Anterior cingulate cortex (tissue), 58 donors: ENCODE measurements around the gene PON2.

Experiments
- DNase-seq, 58 donors: peaks; one replicate each; lab custom pipeline; 2025; lab: John Stamatoyannopoulos, UW

Gene PON2

GRCh38 chr7:95454438-95455045, 19.7 kb upstream of the PON2 start:
- DNase-seq, result no peak

GRCh38 chr7:95446618-95447017, 11.8 kb upstream of the PON2 start:
- DNase-seq, result no peak

GRCh38 chr7:95444796-95445195, 10.0 kb upstream of the PON2 start:
- no peak for DNase-seq

GRCh38 chr7:95441042-95441823, 6.4 kb upstream of the PON2 start:
- no peak for DNase-seq

GRCh38 chr7:95440394-95441038, 5.7 kb upstream of the PON2 start:
- no peak for DNase-seq

- no peak for DNase-seq
These were observed 1.6 kb upstream of the PON2 start for GRCh38 chr7:95436407-95436806.

GRCh38 chr7:95435422-95435780, 573 bp upstream of the PON2 start:
- DNase-seq, result peak in 3 of 58 donors; percentile 0 to 18 (median 1)

GRCh38 chr7:95433952-95434556, 774 bp downstream of the PON2 start:
- DNase-seq, result no peak

- DNase-seq, result no peak
These were observed 1.7 kb downstream of the PON2 start for GRCh38 chr7:95433129-95433528.

GRCh38 chr7:95432606-95433005, 2.2 kb downstream of the PON2 start:
- no peak for DNase-seq

GRCh38 chr7:95430864-95431263, 4.0 kb downstream of the PON2 start:
- DNase-seq, result no peak

- DNase-seq, result no peak
These were observed 5.4 kb downstream of the PON2 start for GRCh38 chr7:95429241-95429990.

- no peak for DNase-seq
These were observed 6.8 kb downstream of the PON2 start for GRCh38 chr7:95427914-95428516.

GRCh38 chr7:95427166-95427565, 7.7 kb downstream of the PON2 start:
- DNase-seq, result peak in 41 of 58 donors; percentile 2 to 78 (median 24)

GRCh38 chr7:95425694-95426093, 9.1 kb downstream of the PON2 start:
- no peak for DNase-seq

- DNase-seq, result no peak
These were observed 10.1 kb downstream of the PON2 start for GRCh38 chr7:95424716-95425115.

- no peak for DNase-seq
These were observed 12.9 kb downstream of the PON2 start for GRCh38 chr7:95421847-95422444.

GRCh38 chr7:95421000-95421846, 13.6 kb downstream of the PON2 start:
- DNase-seq, result peak in 31 of 58 donors; percentile 2 to 53 (median 14)

GRCh38 chr7:95412075-95412474, 22.8 kb downstream of the PON2 start:
- no peak for DNase-seq
